GM12891 (cell line): Measurements from ENCODE around the gene CYP4A11.

Experiments
- POLR2A ChIP-seq: IDR thresholded peaks from 2 replicates; pipeline ENCODE4 v1.6.1; 2011; ENCODE audit warnings: low read depth, low read length, control low read depth
- TAF1 ChIP-seq: IDR thresholded peaks from 2 replicates; pipeline ENCODE4 v1.6.1; 2011; ENCODE audit warnings: low read depth, low read length, control low read depth

- TF ChIP-seq POLR2A: no peak
- TF ChIP-seq TAF1: no peak
Measured at GRCh38 chr1:46931151-46931550, 10.1 kb downstream of the CYP4A11 start.
